Bronchial epithelial cell (primary cell): Measurements from ENCODE around the gene SMIM35. TPM values are rescaled to one million over a fixed set of nuclear protein-coding genes. Genes with fewer than 3 reads are reported as not detected.

Source experiments
- DNase-seq: peaks from one replicate; pipeline ENCODE4 v3.0.0-alpha.2; 2010; ENCODE audit warnings: low read depth
- FAIRE-seq: peaks from 2 replicates; lab custom pipeline; 2011; peaks lifted over from hg19 to GRCh38; lab: Jason Lieb, UNC
- H3K27me3 ChIP-seq: 2 replicates; pipeline ENCODE4 v1.5.1; 2011; ENCODE audit warnings: low read length; ENCODE audit not compliant: control insufficient read depth, insufficient read depth
- H3K36me3 ChIP-seq: 2 replicates; pipeline ENCODE4 v1.5.1; 2011; ENCODE audit warnings: low read length; ENCODE audit not compliant: control insufficient read depth, insufficient read depth
- H3K4me3 ChIP-seq: 2 replicates; pipeline ENCODE4 v1.5.1; 2011; ENCODE audit warnings: mild to moderate bottlenecking, low read depth, low read length, control low read depth
- total RNA-seq: library from RNA; depleted of rRNA; stranded (reverse); fragments of >200 nt; gene quantifications from 2 replicates; pipeline ENCODE4 v1.2.1, GENCODE V29; 2014
- TF ChIP-seq, protein P1 (sequence below): IDR thresholded peaks from 2 replicates; pipeline ENCODE4 v1.5.1; 2011; ENCODE audit warnings: mild to moderate bottlenecking, moderate library complexity, low read length, control low read depth, inconsistent platforms; ENCODE audit not compliant: insufficient read depth, severe bottlenecking

The SMIM35 gene
- total RNA-seq, 1 donor from 2014 or later: not detected

DNA sequence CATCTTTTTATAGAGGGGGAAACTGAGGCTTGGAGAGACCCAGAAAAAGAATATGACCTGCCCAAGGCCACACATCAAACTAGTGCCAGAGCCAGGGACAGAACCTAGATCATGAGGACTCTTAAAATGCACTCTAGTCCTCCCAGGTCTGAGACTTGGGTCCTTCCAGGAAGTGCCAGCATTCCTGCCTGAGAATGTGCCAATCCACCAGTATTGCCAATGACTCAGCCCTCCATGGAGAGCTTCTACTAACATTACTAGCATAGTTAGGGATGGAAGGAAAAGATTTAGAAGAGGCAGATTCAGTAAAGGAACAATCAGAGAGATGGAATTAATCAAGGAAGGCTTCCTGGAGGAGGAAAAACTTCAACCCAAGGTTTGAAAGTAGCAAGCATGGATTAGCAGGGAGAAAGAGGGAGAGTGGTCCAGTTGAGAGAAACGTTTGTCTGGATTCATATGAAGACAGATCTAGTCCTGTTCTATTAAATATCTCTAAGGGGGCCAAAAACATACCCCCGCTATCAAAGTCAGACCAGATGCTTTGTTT lies 20.1 kb upstream of the SMIM35 start:
- peak; percentile 80 for DNase-seq
- no peak for FAIRE-seq
- no peaks in the 10 kb centered on the region for H3K27me3 ChIP-seq

DNA sequence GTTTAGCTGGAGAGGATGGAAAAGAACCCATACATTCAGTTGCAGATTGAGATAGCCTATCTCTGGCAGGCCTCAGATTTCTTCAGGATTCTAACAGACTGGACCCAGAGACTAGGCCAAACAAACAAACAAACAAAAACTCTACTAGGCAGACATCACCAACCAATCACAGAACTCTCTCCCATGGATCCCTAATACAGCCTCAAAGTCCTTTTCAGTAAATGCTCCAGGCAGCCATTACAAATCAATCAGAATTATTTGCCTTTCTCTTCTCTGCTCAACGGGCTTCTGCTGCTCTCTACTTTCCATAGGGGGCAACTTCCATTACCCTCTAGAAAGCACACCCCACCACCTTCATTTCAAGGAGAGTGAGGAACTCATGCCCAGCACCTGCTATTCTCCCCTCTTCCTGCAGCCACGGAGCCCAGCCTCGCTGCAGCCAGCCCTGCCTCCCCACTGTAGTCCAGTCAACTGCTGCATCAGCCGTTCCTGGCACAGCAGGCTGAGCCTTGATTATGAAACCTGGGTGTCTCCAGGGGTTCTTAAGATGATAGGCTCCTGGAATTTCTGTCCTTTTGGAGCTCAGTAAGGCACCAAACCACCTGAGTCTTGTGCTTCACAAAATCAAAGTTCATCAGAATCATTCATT lies 19.0 kb upstream of the SMIM35 start:
- FAIRE-seq: no peak
- Histone ChIP-seq H3K36me3 (peaks cover 4% of the 10 kb centered on the region), H3K4me3 (no peak overlapping the region), H3K27me3 (no peaks in the 10 kb centered on the region)
- TF ChIP-seq, protein P1, sequence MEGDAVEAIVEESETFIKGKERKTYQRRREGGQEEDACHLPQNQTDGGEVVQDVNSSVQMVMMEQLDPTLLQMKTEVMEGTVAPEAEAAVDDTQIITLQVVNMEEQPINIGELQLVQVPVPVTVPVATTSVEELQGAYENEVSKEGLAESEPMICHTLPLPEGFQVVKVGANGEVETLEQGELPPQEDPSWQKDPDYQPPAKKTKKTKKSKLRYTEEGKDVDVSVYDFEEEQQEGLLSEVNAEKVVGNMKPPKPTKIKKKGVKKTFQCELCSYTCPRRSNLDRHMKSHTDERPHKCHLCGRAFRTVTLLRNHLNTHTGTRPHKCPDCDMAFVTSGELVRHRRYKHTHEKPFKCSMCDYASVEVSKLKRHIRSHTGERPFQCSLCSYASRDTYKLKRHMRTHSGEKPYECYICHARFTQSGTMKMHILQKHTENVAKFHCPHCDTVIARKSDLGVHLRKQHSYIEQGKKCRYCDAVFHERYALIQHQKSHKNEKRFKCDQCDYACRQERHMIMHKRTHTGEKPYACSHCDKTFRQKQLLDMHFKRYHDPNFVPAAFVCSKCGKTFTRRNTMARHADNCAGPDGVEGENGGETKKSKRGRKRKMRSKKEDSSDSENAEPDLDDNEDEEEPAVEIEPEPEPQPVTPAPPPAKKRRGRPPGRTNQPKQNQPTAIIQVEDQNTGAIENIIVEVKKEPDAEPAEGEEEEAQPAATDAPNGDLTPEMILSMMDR: no peak
- no peak for DNase-seq

More for the DNA sequence above, 20.1 kb upstream of the SMIM35 start:
- H3K4me3 ChIP-seq: no peak overlapping the region
- TF ChIP-seq, protein P1: no peak
- H3K36me3 ChIP-seq: peaks cover 4% of the 10 kb centered on the region

DNA sequence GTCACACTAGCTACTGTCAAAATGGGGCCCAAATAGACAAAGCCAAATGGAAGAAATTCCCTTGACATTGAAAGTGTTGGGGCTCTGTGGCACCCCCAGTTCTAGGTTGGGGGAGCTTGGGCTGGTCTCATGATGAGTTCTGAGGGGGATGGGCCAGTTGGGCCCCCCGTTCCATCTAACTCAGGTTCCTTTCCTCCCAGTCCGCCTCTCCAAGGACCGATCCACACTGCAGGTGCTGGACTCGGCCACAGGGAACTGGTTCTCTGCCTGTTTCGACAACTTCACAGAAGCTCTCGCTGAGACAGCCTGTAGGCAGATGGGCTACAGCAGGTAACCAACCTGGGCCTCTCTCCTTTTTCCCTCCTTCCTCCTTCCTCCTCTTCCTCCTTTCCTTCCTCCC lies 17.7 kb upstream of the SMIM35 start:
- no peak overlapping the region for H3K4me3 ChIP-seq
- TF ChIP-seq, protein P1: no peak
- no peaks in the 10 kb centered on the region for H3K27me3 ChIP-seq
- DNase-seq (no peak), FAIRE-seq (no peak)
- H3K36me3 ChIP-seq: peaks cover 5% of the 10 kb centered on the region

DNA sequence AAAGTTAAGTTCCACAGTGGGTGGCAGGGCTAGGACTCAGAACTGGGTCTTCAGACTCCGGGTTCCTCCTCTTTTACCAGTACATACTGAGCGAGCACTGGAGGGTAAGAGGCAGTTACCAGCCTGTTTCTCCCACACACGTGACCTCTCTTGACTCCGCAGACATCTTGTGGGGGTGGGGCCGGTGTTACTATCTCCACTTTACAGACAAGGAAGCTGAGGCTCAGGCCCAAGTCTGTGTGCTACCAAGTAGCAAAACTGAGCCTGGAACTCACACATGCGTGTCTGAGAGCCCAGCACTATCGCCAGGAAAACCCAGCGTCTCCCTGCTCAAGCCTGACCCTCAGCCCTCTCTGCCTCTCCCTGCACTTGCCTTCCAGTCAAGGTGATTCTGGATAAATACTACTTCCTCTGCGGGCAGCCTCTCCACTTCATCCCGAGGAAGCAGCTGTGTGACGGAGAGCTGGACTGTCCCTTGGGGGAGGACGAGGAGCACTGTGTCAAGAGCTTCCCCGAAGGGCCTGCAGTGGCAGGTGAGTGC lies 16.0 kb upstream of the SMIM35 start:
- TF ChIP-seq, protein P1: no peak

DNA sequence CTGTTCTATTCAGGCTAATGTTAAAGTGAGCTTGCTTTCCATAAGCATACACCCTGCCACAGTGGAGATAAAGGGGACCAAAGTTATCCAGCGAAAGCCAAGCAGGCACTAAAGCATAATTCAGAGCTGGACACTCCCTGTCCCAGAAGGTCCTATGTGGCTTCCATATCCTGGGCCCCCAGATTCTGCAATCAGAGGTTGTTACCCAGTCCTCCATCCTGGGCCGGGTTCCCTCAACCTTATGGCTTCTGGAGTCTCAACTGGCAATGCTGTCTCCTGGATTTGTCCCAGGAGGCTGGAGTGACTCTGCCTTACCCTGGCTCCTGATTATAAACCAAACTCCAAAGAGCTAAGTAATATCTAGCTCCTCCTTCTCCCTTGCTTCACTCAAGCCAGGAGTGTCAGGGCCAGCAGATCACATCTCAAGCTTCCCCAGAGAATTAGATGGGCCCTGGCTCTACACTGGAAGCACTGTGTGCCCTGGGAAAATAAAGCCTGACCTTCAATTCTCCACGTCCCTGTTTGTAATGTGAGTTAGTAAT lies 14.0 kb upstream of the SMIM35 start:
- Histone ChIP-seq H3K4me3 (no peak overlapping the region), H3K27me3 (no peaks in the 10 kb centered on the region), H3K36me3 (peaks cover 7% of the 10 kb centered on the region)
- DNase-seq: no peak
- no peak for FAIRE-seq
- TF ChIP-seq, protein P1: no peak

More for the DNA sequence above, 16.0 kb upstream of the SMIM35 start:
- H3K27me3 ChIP-seq: no peaks in the 10 kb centered on the region
- DNase-seq (no peak), FAIRE-seq (no peak)
- no peak overlapping the region for H3K4me3 ChIP-seq
- peaks cover 7% of the 10 kb centered on the region for H3K36me3 ChIP-seq
